Measurements from ENCODE around the gene PTPRCAP.
A peak's percentile ranks its signal among the peaks of the same experiment; 100 is the strongest.
"Not testable (repeated sequence)": the region's sequence is repeated elsewhere in the genome, so short reads cannot be mapped to it uniquely, and the experiment has no call there.

Gene PTPRCAP, protein sequence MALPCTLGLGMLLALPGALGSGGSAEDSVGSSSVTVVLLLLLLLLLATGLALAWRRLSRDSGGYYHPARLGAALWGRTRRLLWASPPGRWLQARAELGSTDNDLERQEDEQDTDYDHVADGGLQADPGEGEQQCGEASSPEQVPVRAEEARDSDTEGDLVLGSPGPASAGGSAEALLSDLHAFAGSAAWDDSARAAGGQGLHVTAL

DNA sequence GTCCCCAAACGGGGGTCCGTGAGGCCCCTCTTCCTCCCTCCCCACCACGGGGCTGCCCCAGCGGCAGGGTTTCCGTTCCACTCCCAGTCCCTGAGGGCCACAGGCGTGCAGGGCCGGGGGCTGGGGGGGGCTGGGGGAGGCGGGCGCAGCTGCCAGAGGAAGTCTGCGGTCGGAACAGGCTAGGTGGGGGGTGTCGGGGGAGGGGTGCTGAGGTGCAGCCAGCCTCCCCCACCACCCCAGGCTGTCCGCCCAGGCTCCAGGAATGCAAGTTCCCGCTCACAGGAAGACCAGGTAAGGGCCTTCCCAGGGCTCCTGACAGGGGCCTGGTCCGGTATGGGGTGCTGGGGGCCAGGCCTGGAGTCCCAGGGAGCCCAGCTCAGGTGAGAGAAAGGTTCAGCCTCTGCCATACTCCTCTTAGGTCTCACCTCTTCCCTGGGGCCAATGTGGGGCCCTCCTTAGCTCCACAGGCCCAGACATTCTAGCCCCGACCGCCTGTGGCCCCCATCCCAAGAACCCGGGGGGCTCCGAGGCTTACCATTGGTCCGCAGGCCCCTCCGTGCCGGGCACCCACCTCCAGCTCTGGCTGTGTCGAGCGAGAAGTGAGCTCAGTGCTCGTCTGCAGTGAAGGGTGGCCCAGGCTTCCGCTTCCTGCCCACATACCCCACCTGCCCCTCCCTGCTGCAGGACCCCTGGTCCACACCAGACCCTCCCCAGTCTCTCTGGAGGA is at the start of gene PTPRCAP:
Gene PTPRCAP, minus strand, starts transcription at position 601 of the 727 bp plus-strand sequence. Its CDS starts 63 bp downstream, at position 538.
- TF ChIP-seq, protein P1, sequence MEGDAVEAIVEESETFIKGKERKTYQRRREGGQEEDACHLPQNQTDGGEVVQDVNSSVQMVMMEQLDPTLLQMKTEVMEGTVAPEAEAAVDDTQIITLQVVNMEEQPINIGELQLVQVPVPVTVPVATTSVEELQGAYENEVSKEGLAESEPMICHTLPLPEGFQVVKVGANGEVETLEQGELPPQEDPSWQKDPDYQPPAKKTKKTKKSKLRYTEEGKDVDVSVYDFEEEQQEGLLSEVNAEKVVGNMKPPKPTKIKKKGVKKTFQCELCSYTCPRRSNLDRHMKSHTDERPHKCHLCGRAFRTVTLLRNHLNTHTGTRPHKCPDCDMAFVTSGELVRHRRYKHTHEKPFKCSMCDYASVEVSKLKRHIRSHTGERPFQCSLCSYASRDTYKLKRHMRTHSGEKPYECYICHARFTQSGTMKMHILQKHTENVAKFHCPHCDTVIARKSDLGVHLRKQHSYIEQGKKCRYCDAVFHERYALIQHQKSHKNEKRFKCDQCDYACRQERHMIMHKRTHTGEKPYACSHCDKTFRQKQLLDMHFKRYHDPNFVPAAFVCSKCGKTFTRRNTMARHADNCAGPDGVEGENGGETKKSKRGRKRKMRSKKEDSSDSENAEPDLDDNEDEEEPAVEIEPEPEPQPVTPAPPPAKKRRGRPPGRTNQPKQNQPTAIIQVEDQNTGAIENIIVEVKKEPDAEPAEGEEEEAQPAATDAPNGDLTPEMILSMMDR (IDR thresholded peaks at IDR 0.05; ENCODE audit: low read depth, low read length) = no peak
- no peak within 1 kb of the TSS for H3K4me3 ChIP-seq (ENCODE audit: low read depth, low read length)

DNA sequence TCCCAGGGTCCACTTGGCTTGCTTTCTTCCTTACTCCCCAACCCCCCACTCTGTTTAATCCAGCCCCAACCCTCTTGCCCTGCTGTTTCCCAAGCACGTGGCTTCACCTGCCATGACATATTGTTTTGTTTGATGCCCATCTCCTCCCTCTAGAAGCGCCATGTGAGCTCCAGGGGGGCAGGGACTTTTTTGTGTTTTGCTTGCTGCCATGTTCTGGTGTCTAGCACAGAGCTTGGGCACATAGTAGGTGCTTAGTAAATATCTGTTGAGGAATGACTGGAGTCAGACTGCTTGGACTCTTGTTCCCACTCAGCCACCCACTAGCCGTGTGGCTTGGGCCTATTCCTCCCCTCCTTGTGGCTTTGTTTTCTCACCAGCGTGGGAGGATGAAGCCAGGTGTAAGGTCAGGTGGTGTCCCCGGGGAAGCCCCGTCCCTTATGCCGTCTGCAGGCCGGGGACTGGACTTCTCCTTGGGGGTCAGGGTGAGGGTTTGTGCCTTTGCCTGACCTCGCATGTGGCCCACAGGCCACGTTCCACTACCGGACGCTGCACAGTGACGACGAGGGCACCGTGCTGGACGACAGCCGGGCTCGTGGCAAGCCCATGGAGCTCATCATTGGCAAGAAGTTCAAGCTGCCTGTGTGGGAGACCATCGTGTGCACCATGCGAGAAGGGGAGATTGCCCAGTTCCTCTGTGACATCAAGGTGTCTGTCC is 49.2 kb upstream of the PTPRCAP start:
- H3K4me3 ChIP-seq (ENCODE audit: low read depth, low read length) = no peak overlapping the region
- TF ChIP-seq, protein P1 (IDR thresholded peaks at IDR 0.05; ENCODE audit: low read depth, low read length) = no peak

DNA sequence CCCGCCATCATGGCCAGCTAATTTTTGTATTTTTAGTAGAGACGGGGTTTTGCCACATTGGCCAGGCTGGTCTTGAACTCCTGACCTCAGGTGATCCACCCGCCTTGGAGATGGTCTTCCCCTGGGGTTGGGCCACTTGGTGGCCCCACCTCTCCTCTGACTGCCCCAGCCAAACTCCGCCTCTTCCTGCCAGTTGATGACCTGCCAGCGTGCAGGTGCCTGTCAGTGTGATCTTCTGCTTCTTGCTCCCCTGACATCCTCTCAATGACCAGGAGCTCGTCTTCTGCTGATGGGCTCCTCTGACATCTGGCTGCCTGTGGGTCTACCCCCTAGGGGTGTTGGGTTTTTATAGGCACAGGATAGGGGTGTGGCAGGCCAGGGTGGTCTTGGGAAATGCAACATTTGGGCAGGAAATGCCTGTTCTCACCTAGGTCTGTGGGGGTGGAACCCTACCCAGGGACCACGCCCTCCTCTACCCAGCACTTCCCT is 48.4 kb upstream of the PTPRCAP start:
- not testable (repeated sequence) for H3K4me3 ChIP-seq (ENCODE audit: low read depth, low read length)

DNA sequence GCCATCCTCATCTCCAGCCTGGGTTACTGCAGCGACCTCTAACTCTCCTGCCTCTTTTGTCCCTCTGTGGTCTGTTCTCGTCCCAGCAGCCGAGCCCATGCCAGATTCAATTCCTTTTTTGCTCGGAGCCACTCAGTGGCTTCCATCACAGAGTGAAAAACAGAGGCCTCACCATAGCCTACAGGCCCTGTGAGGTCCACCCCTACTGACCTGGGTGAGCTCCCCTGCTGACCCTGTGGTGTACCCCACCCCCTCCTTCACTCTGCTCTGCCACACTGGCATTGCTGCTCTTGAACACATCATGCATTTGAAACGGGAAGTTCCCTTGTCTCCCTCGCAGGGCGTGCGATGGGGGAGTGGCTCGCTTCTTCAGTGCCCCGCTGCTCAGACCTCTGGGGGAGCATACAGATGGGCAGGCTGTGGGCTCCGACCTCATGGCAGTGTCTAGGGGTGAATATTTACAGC is 47.4 kb upstream of the PTPRCAP start:
- TF ChIP-seq, protein P1 (IDR thresholded peaks at IDR 0.05; ENCODE audit: low read depth, low read length) = no peak

DNA sequence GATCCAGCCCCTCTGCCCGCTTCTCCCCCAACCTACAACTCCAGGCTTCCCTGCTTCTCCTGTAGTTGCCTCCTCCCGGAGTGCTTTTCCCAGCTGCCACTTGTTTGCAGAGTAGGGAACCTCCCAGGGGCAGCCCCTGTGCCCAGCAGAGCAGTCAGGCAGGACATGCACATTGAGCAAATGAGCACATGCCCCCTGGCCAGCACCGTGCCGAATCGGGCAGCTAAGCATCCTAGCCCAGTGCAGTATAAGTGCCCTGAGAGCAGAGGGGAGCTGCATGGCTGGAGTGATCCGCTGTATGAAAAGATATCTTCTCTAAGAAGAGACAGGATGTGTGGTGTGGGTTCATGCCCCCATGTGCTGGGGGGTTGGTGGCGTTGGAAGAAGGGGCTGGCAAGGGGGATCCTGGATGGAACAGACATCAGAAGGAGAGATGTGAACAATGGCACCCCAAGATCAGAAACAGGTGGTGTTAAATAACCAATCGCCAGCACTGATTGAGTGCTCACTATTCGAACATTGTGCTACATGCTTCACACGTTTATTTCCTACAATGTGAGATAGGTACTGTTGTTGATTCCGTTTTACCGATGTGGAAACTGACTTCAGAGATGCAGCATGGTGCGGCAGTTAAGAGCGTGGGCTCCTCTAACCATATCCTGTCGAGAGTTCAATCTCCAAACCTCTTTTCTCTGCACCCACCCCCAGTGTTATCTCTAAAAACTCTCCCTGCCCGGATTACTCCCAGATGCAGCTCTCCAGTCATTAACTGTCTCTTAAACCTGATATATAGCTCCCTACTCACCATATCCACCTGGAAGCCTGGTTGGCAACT is 46.6 kb upstream of the PTPRCAP start:
- TF ChIP-seq, protein P1 (IDR thresholded peaks at IDR 0.05; ENCODE audit: low read depth, low read length) = no peak
- peak overlapping the region; percentile 69; the same call in 1 of the 2 replicates for H3K4me3 ChIP-seq (ENCODE audit: low read depth, low read length)

More for the DNA sequence above, 47.4 kb upstream of the PTPRCAP start:
- H3K4me3 ChIP-seq (ENCODE audit: low read depth, low read length) = no peak overlapping the region

DNA sequence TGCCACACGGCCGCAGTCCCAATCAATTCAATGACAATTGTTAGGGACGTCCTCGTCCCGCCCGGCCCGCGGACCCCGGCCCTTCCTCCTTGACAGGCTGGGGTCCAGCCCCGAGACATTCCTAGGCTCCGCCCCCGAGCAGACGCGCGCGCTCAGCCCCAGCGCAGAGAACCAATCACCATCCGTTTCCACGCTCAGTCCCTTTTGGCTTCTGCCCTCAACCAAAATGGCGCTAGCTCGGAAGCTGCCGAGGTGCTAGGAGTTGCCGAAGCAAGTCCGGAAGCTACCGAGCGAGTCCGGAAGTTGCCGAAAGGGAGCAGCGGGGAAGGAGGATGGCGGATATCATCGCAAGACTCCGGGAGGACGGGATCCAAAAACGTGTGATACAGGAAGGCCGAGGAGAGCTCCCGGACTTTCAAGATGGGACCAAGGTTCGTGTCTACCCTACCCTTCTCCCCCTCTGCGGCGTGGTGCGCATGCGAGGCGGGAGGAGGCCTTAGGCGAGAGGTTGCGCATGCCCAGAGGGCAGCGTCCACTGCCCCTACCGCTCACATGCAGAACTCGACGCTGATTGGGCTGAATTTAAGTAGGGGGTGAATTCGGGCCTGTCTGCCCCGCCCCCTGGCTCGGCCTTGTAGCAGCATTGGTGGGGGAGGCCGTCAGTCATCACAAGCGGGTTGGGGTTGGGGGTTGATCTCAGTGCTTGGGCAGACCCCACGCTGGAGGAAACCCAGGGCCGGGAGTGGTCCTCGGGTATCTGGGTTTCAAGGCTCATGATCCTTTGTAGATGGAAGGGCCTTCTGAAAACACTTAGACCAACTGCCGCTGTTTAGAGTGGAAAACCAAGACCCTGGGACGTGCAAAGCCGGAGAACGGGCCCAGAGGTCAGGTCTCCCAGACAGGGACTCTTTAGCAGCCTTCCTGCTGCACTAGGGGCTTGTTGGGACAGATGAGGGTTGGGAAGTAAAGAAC is 45.6 kb upstream of the PTPRCAP start, which contains the start of gene AIP:
Gene AIP, plus strand, starts transcription at position 200 of the 972 bp plus-strand sequence. Its CDS starts 133 bp downstream, at position 333.
- TF ChIP-seq, protein P1 (IDR thresholded peaks at IDR 0.05; ENCODE audit: low read depth, low read length) = no peak
- H3K4me3 ChIP-seq (ENCODE audit: low read depth, low read length) = peak within 1 kb of the TSS; percentile 69
